ENCODE measurements around the gene ZNF700.
"Not testable (repeated sequence)": the region's sequence is repeated elsewhere in the genome, so short reads cannot be mapped to it uniquely, and the experiment has no call there.

The ZNF700 gene

GRCh38 chr19:11924886-11925650 is at the start of gene ZNF700:
ZNF700 (plus strand) TSS chr19:11925107; CDS start chr19:11925211, 104 bp downstream.
- DNase-seq (ENCODE audit: low spot score): peak; percentile 94

GRCh38 chr19:11879687-11880266 is 45.1 kb upstream of the ZNF700 start:
- peak; percentile 19 for DNase-seq (ENCODE audit: low spot score)

- DNase-seq (ENCODE audit: low spot score): no peak
These were observed 44.3 kb upstream of the ZNF700 start for GRCh38 chr19:11880598-11880997.

GRCh38 chr19:11881151-11881800 is 43.6 kb upstream of the ZNF700 start:
- peak; percentile 72 for DNase-seq (ENCODE audit: low spot score)

- no peak for DNase-seq (ENCODE audit: low spot score)
These were observed 42.3 kb upstream of the ZNF700 start for GRCh38 chr19:11882606-11883005.

GRCh38 chr19:11887234-11887610 is 37.7 kb upstream of the ZNF700 start:
- DNase-seq (ENCODE audit: low spot score): peak; percentile 22

GRCh38 chr19:11887611-11888531 is 37.0 kb upstream of the ZNF700 start, which contains the start of gene ZNF69:
ZNF69 (plus strand) TSS chr19:11887782; CDS start chr19:11887924, 142 bp downstream.
- DNase-seq (ENCODE audit: low spot score): peak; percentile 88

- DNase-seq (ENCODE audit: low spot score): not testable (repeated sequence)
These were observed 35.0 kb upstream of the ZNF700 start for GRCh38 chr19:11889901-11890300.

- DNase-seq (ENCODE audit: low spot score): no peak
These were observed 34.3 kb upstream of the ZNF700 start for GRCh38 chr19:11890634-11891033.

- DNase-seq (ENCODE audit: low spot score): no peak
These were observed 30.1 kb upstream of the ZNF700 start for GRCh38 chr19:11894851-11895250.

GRCh38 chr19:11902228-11902627 is 22.7 kb upstream of the ZNF700 start:
- DNase-seq (ENCODE audit: low spot score): no peak

- no peak for DNase-seq (ENCODE audit: low spot score)
These were observed 19.0 kb upstream of the ZNF700 start for GRCh38 chr19:11905928-11906327.

GRCh38 chr19:11911937-11912336 is 13.0 kb upstream of the ZNF700 start:
- DNase-seq (ENCODE audit: low spot score): not testable (repeated sequence)

GRCh38 chr19:11914417-11915051 is 10.4 kb upstream of the ZNF700 start:
- DNase-seq (ENCODE audit: low spot score): not testable (repeated sequence)

- no peak for DNase-seq (ENCODE audit: low spot score)
These were observed 2.9 kb upstream of the ZNF700 start for GRCh38 chr19:11921852-11922495.

- not testable (repeated sequence) for DNase-seq (ENCODE audit: low spot score)
These were observed 812 bp downstream of the ZNF700 start for GRCh38 chr19:11925651-11926187.

- DNase-seq (ENCODE audit: low spot score): no peak
These were observed 2.3 kb downstream of the ZNF700 start for GRCh38 chr19:11927227-11927626.

GRCh38 chr19:11931051-11931450 is 6.1 kb downstream of the ZNF700 start:
- DNase-seq (ENCODE audit: low spot score): peak; percentile 14

- DNase-seq (ENCODE audit: low spot score): no peak
These were observed 6.6 kb downstream of the ZNF700 start for GRCh38 chr19:11931513-11931912.

- not testable (repeated sequence) for DNase-seq (ENCODE audit: low spot score)
These were observed 10.9 kb downstream of the ZNF700 start for GRCh38 chr19:11935829-11936228.

GRCh38 chr19:11938383-11938782 is 13.5 kb downstream of the ZNF700 start:
- not testable (repeated sequence) for DNase-seq (ENCODE audit: low spot score)
